Measurements from ENCODE around the gene AGPAT3.
A peak's percentile ranks its signal among the peaks of the same experiment; 100 is the strongest.
"Not testable (repeated sequence)": the region's sequence is repeated elsewhere in the genome, so short reads cannot be mapped to it uniquely, and the experiment has no call there.

AGPAT3 gene, protein sequence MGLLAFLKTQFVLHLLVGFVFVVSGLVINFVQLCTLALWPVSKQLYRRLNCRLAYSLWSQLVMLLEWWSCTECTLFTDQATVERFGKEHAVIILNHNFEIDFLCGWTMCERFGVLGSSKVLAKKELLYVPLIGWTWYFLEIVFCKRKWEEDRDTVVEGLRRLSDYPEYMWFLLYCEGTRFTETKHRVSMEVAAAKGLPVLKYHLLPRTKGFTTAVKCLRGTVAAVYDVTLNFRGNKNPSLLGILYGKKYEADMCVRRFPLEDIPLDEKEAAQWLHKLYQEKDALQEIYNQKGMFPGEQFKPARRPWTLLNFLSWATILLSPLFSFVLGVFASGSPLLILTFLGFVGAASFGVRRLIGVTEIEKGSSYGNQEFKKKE

DNA sequence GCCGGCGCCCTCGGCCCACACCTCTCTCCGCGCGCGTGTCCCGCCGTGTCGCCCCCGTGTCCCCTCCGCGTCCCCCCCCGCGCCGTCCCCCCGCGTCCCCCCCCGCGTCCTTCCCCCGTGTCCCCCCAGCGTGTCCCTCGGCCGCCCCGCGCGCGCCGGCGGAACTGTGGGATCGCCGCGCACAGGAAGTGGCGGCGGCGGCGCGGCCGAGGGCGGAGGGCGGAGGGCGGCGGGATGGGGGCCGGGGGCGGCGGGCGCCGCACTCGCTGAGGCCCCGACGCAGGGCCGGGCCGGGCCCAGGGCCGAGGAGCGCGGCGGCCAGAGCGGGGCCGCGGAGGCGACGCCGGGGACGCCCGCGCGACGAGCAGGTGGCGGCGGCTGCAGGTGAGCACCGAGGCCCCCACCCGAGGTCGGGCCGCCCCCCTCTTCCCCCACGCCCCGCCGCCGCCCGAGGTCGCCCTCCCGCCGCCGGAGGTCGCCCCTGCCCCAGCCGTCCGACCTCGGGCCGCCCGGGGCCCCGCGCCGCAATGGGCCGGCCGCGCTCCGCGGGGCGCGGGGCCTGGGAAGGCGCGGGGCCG lies at the start of gene AGPAT3:
Gene AGPAT3 (plus strand): TSS at position 262 of the 578 bp plus-strand sequence. CDS start 94,459 bp downstream, outside the sequence.
- peak; percentile 34 for DNase-seq (ENCODE audit: low read depth)

DNA sequence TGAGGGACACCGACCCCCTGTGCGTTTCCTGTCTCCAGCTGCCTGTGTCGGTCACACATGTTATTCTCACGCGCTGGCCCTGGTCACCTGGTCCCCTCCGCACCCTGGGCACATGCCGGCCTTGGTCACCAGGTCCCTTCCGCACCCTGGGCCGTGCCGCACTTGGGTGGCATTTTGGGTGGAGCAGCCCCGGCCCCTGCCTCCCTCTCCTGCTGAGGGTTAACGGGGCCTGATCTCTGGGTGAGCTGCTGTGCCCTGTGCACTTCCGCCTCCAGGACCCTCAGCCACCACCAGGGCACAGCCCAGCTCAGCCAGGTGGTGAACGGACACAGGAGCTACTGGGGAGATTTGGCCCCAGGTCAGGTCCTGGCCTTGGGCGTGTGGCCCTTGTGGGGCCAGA lies 49.0 kb upstream of the AGPAT3 start:
- DNase-seq (ENCODE audit: low read depth) = no peak

DNA sequence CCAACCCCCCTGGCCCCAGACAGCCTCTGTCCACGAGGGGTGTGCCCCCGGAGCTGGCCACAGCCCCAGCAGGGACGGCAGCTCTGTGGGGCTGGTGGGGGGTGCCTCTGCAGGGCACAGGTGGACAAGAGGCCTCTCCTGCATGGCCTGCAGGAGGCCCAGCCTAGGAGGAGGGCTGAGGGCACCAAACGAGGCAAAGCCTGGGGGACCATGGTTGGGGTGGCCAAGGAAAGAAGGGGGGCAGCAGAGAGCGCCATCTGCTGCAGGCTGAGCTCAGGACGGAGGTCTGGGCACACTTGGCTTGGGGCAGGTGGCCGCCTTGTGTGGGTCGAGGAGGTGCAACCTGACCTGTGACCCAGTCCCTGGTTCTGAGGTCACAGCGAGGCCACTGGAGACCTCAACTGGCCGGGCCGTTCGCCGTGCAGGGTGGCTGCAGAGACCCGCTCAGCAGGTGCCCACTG lies 48.4 kb upstream of the AGPAT3 start:
- DNase-seq (ENCODE audit: low read depth) = no peak

DNA sequence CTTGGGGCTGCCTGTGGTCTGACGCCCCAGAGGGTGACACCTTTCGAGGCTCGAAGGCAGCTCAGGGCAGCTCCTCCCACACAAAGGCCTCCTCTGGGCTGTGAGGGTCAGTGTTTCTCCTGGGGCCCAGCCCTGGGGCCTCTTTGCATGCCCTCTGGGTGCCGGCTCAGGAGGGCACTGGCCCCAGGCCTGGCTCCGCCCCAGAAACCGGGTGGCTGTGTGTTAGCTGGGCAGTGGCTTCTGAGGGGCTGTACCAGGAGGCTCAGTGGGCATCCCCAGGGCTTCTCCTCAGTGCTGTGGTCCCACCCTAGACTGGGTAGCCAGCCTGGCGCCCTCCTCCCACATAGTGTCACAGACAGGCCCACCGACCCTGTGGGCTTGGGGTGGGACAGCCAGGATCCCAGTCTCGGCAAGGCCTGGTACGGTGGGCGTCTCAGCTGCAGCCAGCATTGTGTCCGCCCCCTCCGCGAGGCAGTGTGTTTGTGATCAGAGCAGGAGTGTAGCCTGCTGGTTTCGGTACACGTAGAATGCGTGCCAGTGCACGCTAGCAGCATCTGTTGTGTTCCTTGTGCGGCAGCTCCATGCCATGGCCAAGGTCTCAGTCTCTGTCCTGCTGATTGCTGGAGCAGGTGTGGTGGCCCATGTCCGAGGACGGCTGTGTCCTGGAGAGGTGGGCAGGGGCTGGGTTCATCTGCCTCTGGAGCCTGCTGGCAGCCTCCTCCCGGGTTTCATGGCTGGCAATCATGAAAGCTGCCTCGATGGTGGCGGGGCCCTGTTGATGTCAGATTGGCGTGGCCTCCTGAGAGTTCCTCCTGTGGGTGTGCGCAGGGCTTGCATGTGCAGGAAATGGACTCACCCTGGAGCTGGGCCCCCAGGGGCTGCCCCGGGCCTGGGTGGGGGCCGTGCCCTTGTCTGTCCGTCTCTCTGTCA lies 47.6 kb upstream of the AGPAT3 start:
- DNase-seq (ENCODE audit: low read depth) = no peak

DNA sequence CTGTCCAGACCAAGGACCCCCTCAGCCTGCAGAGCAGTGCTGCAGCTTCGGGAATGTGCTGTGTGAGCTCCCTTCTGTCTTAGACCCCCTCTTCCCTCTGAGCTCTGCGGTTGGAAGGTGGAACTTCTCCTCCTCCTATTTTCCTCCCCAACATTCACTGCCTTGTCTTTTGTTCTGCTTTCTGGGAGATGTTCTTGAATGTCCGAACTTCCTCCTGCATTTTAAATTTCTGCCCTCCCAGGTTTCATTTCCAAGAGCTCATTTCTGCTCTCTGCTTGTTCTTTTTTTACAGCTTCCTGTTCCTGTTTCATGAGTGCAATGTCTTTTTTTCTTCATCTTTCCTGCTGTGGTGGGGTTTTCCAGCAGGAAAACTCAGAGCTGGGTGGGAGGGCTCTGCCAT lies 46.3 kb upstream of the AGPAT3 start:
- no peak for DNase-seq (ENCODE audit: low read depth)

DNA sequence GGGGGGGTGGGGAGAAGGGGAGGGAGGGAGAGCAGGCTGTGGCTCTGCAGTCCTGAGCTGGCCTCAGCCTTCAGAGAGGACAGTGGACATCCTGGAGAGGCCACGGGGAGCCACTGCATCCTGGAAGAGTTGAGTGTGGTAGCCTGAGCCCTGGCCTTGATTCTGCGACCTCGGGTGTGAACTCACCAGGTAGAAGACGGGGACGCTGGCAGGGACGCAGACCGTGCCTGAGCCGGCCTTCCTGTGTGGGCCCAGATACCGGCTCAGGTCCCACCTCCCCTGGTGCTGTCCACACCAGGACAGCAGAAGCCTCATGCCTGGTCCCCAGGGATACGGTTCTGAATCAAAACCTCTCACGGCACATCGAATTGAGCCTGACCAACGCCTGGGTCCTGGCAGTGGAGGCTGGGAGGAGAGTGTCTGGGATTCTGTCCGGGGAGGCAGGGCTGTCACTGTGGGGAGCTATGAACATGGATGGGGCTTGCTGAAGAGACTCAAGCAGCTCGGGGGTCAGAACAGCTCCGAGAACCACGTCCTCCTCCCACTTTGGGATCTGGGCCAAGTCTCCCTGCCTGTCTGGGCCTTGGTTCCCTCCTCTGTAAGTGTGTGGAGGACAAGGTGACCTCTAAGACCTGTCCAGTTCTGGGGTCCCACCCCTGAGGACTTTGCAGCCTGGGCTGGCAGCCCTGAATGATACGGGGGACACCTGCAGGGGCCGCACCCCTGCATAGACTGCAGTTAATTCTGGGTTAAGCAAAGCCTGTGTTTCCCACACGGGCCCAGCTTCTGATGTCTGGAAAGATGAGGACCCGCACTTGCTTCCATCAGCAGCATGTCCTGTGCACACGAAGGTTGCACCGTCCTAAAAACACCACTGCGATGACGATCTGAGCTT lies 45.3 kb upstream of the AGPAT3 start:
- no peak for DNase-seq (ENCODE audit: low read depth)

DNA sequence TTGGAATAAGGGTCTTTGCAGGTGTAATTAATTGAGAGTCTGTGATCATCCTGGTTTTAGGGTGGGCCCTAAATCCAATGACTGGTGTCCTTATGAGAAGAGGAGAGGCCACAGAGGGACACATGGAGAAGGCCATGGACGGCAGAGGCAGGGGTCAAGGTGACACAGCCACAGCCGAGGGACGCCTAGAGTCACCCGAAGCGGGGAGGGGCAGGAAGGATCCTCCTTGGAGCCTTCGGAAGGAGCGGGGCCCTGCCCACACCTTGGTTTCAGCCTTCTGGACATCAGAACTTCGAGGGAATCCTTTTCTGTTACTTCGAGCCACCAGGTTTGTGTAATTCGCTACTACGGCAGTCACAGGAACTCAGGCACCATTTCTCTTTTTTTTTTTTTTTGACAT lies 44.6 kb upstream of the AGPAT3 start:
- no peak for DNase-seq (ENCODE audit: low read depth)

DNA sequence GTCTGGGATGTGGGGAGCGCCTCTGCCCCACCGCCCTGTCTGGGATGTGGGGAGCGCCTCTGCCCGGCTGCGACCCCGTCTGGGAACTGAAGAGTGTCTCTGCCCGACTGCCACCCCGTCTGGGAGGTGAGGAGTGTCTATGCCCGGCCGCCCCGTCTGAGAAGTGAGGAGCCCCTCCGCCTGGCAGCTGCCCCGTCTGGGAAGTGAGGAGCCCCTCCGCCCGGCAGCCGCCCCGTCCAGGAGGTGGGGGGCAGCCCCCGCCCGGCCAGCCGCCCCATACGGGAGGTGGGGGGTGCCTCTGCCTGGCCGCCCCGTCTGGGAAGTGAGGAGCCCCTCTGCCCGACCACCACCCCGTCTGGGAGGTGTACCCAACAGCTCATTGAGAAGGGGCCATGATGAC lies 42.9 kb upstream of the AGPAT3 start:
- not testable (repeated sequence) for DNase-seq (ENCODE audit: low read depth)

DNA sequence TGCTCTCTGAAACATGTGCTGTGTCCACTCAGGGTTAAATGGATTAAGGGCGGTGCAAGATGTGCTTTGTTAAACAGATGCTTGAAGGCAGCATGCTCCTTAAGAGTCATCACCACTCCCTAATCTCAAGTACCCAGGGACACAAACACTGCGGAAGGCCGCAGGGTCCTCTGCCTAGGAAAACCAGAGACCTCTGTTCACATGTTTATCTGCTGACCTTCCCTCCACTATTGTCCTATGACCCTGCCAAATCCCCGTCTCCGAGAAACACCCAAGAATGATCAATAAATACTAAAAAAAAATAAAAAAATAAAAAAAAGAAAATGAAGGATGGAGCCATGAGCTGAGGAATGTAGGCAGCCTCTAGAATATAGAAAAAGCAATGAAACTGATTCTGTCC lies 42.3 kb upstream of the AGPAT3 start:
- DNase-seq (ENCODE audit: low read depth) = not testable (repeated sequence)

DNA sequence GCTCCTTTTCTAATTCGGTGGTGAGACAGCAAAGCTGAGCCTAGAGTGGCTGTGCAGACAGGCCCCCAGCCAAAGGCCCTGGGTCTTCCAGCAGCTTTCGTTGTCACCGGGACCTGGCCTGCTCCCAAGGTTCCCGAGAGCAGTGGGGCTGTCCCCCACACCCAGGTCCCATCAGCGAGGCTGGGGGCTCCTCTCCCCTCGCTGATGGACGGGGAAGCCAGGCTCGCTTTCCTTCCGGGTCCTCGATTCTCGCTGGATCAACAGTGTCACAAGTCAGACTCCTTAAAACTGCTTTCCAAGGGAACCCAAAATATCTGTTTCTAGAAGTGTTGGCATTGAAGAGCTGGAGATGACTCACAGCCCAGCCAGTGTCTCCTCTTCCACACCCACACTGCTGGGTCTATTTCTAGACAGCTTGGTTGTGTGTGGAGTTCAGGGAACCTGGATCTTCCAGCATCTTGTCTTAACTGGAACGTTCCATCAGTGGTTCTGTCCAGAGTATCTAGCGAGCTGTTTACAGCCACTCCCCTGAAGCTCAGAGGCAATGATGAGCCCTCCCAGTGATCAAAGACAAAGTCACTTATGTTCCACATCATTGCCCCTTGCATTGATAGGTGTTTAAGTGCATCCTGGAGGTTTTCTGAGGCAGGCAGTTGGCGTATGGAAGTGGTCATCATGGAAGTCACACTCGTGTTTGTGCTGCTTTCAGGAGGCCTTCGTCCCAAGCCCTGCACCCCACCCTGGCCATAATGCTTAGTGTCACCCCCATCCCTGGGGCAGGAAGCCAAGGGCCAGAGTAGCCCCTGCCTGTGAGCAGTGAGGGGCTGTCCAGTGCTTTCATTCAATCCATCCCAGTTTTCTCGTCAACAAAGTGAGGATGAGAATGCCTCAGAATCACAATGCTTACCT lies 40.4 kb upstream of the AGPAT3 start:
- no peak for DNase-seq (ENCODE audit: low read depth)

DNA sequence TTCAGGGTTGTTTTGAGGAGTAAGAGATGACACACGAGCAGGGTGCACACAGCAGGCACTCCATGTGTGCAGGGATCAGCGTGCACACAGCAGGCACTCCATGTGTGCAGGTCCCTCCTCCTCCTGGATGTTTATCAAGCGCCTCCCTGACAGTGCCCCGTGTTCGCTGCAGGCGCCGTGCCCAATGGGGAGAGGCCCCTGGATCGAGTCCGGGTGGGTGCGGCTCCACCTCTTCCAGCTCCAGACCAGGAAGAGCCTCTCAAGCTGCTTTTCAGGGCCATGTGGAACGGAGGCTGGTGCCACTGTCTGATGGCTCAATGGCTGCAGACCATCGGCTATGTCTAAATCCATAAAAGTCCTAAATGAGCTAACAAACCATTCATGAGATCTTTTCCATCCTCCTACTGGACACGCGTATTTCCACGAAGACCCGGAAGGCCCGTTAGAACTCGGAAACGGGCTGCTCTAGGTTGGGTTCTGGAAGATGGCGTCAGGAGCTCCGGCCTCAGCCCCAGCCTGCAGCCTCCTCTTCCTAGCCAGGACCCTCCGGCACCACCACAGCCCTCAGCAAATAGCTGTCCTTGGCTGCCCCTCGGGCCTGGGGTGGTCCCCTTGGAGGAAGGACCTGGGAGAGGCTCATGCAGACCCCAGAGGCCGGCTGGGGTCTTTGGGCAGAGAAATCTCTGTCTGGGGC lies 39.6 kb upstream of the AGPAT3 start:
- DNase-seq (ENCODE audit: low read depth) = no peak

DNA sequence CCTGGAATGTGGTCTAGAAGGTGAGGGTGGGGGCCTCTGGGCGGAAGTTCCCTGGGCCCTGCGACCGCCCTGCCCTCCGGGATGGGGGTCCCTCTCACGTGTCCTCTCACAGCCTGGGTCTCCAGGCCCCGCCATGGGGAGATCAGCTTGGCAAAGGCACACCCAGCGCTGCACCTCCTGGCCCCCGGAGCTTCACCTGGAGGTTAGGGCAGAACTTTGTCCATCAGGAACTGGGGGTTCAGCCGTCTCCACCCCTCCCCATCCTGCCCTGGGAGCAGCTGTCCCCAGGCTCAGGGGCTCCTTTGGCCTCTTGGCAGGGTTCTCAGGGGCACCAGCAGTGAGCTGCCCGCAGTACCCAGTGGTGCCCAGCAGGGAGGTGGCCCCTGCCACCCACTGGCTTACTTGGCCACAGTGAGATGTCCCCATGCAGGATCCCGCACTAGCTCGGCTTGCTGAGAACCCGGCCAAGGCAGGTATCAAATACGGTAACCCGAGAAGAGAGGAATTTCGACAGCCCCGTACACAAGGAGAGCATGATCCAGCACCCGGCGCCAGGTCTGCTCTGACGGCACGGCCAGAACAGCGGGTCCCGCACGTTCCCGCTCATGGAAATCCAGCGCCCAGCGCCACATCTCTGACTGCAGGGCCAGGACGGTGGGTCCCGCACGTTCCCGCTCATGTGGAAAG lies 38.9 kb upstream of the AGPAT3 start:
- no peak for DNase-seq (ENCODE audit: low read depth)

DNA sequence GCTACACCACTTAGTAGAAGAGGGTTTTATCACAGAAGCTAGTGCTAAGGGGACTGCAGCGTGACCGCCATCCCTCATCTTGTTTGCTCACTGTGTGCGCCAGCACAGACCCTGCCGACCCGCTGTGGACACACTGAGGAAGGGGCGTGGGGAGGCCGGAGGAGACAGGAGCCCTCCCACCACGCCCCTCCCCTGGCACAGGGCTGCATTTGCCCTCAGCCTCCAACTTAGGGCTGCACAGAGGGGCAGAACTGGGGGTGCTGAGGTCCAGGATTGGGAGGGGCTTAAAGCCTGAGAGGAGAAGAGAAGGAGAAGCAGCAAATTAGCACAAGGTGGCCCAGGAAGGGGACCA lies 38.4 kb upstream of the AGPAT3 start:
- DNase-seq (ENCODE audit: low read depth) = no peak

DNA sequence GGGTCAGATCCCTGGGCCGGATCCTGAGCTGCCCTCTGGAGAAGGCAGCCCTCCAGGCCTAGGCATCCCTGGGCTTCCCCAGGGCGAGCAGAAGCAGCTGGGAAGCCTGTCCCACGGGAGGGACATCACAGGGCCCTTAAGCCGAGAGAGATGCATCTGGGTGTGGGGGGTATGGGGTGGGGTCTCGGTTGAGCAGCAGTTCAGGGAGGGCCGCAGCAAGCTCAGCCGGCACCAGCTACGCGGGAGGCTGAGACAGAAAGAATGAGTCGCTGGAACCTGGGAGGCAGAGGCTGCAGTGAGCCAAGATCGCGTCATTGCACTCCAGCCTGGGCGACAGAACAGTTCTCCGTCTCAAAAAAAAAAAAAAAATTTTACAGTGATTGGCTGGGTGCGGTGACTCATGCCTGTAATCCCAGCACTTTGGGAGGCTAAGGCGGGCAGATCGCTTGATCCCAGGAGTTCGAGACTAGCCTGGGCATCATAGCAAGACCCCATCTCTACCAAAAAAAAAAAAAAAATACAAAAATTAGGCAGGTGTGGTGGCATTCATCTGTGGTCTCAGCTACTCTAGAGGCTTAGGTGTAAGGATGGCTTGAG lies 37.9 kb upstream of the AGPAT3 start:
- DNase-seq (ENCODE audit: low read depth) = no peak

DNA sequence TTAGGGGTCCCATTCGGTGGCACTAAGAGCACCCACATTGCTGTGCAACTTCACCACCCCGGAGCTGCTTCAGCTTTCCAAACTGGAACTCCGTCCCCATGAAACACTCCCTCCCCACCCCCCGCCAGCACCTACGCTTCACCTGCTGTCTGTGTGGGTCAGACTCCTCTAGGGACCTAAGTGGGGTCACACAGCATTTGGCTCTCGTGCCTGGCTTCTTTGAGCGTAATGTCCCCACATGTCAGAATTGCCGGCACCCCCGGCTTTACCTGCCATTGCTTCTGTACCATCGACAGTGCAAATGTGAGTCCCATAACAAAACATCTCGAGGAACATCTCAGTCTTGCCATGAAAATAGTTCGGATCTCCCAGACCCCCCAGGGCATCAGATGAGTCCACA lies 35.9 kb upstream of the AGPAT3 start:
- DNase-seq (ENCODE audit: low read depth) = no peak

DNA sequence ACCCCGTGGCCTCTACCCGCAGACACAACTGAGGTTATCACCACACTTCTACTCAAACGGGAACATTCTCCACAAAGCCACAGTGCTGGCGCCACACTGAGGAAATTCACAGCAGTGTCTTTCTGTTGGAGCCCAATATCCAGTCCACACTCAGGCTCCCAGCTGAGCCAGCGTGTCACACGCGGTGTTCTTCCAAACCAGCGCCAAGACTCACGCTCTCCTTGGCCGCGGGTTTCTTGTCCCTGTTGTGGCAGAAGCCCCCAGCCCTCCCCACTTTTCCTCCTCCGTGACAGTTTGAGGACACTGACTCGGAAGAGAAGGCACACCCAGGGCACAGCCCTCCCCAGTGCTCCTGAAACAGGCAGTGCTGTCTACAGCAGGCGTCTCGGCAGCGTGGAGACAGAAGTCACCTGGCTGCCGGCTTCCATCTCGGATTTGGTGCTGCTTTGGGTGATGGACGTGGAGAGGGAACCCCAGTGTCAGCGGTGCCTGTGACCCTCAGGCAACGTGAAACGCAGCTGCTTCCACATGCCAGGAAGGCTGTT lies 35.4 kb upstream of the AGPAT3 start:
- no peak for DNase-seq (ENCODE audit: low read depth)

DNA sequence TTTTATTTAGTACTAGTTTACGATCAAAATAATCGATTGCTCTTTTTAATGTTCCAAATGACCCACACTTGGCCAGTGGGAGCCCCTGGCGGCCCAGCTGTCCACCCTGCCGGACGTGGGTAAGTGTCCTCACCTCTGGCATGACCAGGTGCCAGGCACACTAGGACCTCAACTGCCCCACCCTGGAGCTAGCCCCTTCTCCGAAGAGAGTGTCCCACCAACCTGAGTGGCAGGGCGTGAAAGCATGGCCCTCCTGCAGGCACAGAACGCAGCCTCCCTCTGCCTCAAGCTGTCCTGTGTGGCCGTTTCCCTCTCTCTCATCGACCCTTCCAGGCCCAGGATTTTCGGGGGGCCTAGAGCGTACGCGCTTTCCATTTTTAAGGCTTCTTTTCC lies 32.9 kb upstream of the AGPAT3 start:
- no peak for DNase-seq (ENCODE audit: low read depth)

DNA sequence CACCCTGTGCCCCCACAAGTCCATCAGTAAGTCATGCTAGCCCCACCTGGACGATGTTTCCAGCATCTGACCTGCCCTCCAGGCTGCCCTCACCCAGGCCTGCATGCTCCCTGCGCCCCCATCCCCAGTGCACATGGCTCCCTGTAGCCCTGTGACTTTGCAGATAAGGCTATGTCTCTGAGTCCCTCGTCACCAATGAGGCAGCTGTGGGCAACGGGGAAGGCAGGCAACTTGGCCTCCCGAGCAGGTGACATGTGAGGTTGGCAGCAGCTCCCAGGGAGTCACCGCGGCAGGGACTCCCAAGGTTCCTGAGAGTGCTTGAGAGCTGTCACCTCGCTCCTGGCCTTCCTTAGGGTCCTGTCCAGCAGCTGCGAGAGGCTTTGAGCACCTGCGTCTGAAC lies 32.4 kb upstream of the AGPAT3 start:
- DNase-seq (ENCODE audit: low read depth) = no peak
